HG02870 (cell line): ENCODE measurements around the gene RPS4Y1.

Source experiments
- ATAC-seq: cut with Tn5 transposase; IDR thresholded peaks from one replicate; pipeline ENCODE4 v1.9.1; 2021; ENCODE audit warnings: mild to moderate bottlenecking, moderate library complexity; ENCODE audit not compliant: unreplicated experiment

The RPS4Y1 gene

GRCh38 chrY:2874211-2874610 is 32.8 kb downstream of the RPS4Y1 start:
- no peak for ATAC-seq

DNA sequence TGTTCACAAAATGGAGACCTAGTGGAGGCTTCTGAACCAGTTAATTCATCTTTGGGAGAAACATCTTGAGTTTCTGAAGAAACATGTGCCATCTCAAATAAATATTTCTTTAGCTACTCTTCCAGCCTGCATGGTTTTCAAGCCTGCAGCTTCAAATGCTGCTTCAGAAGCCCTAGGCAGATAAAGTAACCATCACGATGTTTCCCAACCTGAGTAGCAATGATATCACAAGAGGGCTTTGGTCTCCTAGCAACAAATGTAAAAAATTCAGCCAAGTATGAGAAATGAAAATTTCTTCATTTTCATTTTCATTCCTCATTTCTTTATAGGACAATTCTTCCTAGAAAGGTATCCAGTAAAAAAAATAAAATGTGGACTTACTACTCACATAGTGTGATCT is 42.2 kb downstream of the RPS4Y1 start:
- no peak for ATAC-seq

- ATAC-seq: no peak
Observed at GRCh38 chrY:2885880-2886279, 44.5 kb downstream of the RPS4Y1 start.

- ATAC-seq: no peak
Observed at GRCh38 chrY:2887386-2887785, 46.0 kb downstream of the RPS4Y1 start.

DNA sequence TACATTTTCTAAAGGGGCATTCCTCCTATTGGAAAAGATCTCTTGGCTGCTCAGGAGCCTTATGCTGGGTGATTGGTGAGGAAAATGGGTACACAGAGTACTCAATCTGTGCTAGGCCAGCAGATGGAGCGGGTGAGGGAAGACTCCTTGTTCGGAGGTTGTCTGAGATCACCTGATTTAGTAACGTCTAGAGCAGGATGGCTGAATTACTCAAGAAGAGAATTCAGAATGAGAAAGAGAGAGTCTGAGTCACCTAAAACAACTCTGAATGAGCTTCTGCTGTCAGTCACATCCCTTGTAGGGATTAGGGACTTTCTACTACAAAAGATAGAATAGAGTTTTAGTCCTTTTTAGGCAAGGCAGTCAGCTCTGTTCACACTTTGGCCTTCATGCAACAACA is 46.6 kb downstream of the RPS4Y1 start:
- no peak for ATAC-seq

GRCh38 chrY:2893471-2893870 is 52.1 kb downstream of the RPS4Y1 start:
- no peak for ATAC-seq

- ATAC-seq: no peak
Observed at GRCh38 chrY:2896050-2896449, 54.6 kb downstream of the RPS4Y1 start.

DNA sequence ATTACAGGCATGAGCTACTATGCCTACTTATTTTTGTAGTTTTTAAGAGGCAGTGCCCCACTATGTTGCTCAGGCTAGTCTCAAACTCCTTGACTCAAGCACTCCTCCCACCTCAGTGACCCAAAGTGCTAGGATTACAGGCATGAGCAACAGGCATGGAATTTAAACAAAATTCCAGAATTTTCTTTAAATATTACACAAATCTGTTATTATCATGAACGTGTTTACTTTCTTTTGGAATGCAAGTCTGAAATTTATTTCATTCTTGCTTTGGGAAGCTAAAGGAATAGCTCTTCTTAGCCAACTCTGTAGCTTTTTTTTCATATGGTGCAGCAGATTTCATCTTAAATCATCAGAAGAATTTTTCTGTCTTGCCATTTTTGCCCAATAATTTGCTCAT is 66.0 kb downstream of the RPS4Y1 start:
- ATAC-seq: no peak

GRCh38 chrY:2913066-2913815 is 71.8 kb downstream of the RPS4Y1 start:
- ATAC-seq: no peak
